Upper lobe of left lung (tissue), 4 donors: ENCODE data around the gene KLHL29.

Source experiments
- POLR2AphosphoS5 ChIP-seq, 2 donors: sonication (generic); formaldehyde crosslinking; IDR thresholded peaks; one replicate each; pipeline ENCODE4 v1.5.1; 2017; ENCODE audit warnings: antibody characterized with exemption in 2 of 2
- TF ChIP-seq, protein P1 (sequence below), 6 experiments: fragments of 450-650 bp in 4 of 6; fragments of 200-600 bp in 2 of 6; sonication (generic) in 2 of 6; IDR thresholded peaks; one replicate each; pipeline ENCODE4 v1.5.1; 2016 to 2019; ENCODE audit warnings: antibody characterized with exemption in 6 of 6

- TF ChIP-seq POLR2AphosphoS5 (IDR thresholded peaks at IDR 0.05), result no peak
- TF ChIP-seq, protein P1, sequence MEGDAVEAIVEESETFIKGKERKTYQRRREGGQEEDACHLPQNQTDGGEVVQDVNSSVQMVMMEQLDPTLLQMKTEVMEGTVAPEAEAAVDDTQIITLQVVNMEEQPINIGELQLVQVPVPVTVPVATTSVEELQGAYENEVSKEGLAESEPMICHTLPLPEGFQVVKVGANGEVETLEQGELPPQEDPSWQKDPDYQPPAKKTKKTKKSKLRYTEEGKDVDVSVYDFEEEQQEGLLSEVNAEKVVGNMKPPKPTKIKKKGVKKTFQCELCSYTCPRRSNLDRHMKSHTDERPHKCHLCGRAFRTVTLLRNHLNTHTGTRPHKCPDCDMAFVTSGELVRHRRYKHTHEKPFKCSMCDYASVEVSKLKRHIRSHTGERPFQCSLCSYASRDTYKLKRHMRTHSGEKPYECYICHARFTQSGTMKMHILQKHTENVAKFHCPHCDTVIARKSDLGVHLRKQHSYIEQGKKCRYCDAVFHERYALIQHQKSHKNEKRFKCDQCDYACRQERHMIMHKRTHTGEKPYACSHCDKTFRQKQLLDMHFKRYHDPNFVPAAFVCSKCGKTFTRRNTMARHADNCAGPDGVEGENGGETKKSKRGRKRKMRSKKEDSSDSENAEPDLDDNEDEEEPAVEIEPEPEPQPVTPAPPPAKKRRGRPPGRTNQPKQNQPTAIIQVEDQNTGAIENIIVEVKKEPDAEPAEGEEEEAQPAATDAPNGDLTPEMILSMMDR (IDR thresholded peaks at IDR 0.05), result no peak
Observed at GRCh38 chr2:23640711-23641110, 255.7 kb downstream of the KLHL29 start.
